M059J (cell line): ENCODE measurements around the gene MCU. TPM values are rescaled to one million over a fixed set of nuclear protein-coding genes. Genes with fewer than 3 reads are reported as not detected.
"Not testable (repeated sequence)": the region's sequence is repeated elsewhere in the genome, so short reads cannot be mapped to it uniquely, and the experiment has no call there.

Experiments
- DNase-seq: peaks from one replicate; pipeline ENCODE4 v3.0.0-alpha.2; 2012; ENCODE audit warnings: low read depth
- total RNA-seq: library from RNA; depleted of rRNA; stranded (reverse); fragments of >200 nt; shearing (Covaris generic); gene quantifications from 2 replicates; pipeline ENCODE4 v1.2.3, GENCODE V29; 2014

Gene MCU
- total RNA-seq, 1 experiment from 2014 or later, result 40.2 TPM

GRCh38 chr10:72898616-72899015 is 206.7 kb downstream of the MCU start:
- no peak for DNase-seq

GRCh38 chr10:72899545-72899944 is 207.6 kb downstream of the MCU start:
- DNase-seq, result no peak

GRCh38 chr10:72903941-72904446 is 212.1 kb downstream of the MCU start:
- DNase-seq, result not testable (repeated sequence)

- DNase-seq, result no peak
These were observed 212.9 kb downstream of the MCU start for GRCh38 chr10:72904806-72905205.

GRCh38 chr10:72906446-72906845 is 214.5 kb downstream of the MCU start:
- peak; percentile 22 for DNase-seq

- DNase-seq, result no peak
These were observed 218.8 kb downstream of the MCU start for GRCh38 chr10:72910705-72911104.

GRCh38 chr10:72911758-72912157 is 219.8 kb downstream of the MCU start:
- DNase-seq, result no peak

GRCh38 chr10:72912736-72913135 is 220.8 kb downstream of the MCU start:
- no peak for DNase-seq

GRCh38 chr10:72913287-72913686 is 221.3 kb downstream of the MCU start:
- peak; percentile 5 for DNase-seq

GRCh38 chr10:72917201-72917600 is 225.3 kb downstream of the MCU start:
- not testable (repeated sequence) for DNase-seq

- not testable (repeated sequence) for DNase-seq
These were observed 225.9 kb downstream of the MCU start for GRCh38 chr10:72917803-72918332.

- DNase-seq, result no peak
These were observed 226.4 kb downstream of the MCU start for GRCh38 chr10:72918352-72918751.

GRCh38 chr10:72921147-72921683 is 229.3 kb downstream of the MCU start:
- DNase-seq, result not testable (repeated sequence)

GRCh38 chr10:72924351-72924750 is 232.4 kb downstream of the MCU start:
- no peak for DNase-seq

GRCh38 chr10:72925951-72926465 is 234.1 kb downstream of the MCU start:
- no peak for DNase-seq

- DNase-seq, result no peak
These were observed 235.5 kb downstream of the MCU start for GRCh38 chr10:72927485-72927884.

- no peak for DNase-seq
These were observed 236.9 kb downstream of the MCU start for GRCh38 chr10:72928798-72929197.

- DNase-seq, result no peak
These were observed 238.3 kb downstream of the MCU start for GRCh38 chr10:72930276-72930675.

- no peak for DNase-seq
These were observed 240.5 kb downstream of the MCU start for GRCh38 chr10:72932259-72933015.

GRCh38 chr10:72935361-72935760 is 243.4 kb downstream of the MCU start:
- peak; percentile 33 for DNase-seq
